NCI-H345 treated with DMSO at 0.1 percent for 48 hours (cell line): Measurements from ENCODE around the gene GABBR1.
A peak's percentile ranks its signal among the peaks of the same experiment; 100 is the strongest.
"Not testable (repeated sequence)": the region's sequence is repeated elsewhere in the genome, so short reads cannot be mapped to it uniquely, and the experiment has no call there.

Experiments used
- DNase-seq: peaks from one replicate; lab custom pipeline; 2025; ENCODE audit not compliant: unreplicated experiment; lab: John Stamatoyannopoulos, UW

GABBR1 gene

GRCh38 chr6:29632789-29633533 is at the start of gene GABBR1:
Gene GABBR1 (minus strand): TSS chr6:29633183. CDS start chr6:29632385, 798 bp downstream.
- DNase-seq = peak; percentile 63

- no peak for DNase-seq
Observed at GRCh38 chr6:29681811-29682210, 48.8 kb upstream of the GABBR1 start.

GRCh38 chr6:29680904-29681303 is 47.9 kb upstream of the GABBR1 start, which contains the start of gene ZFP57:
Gene ZFP57 (minus strand): TSS chr6:29681152. CDS start chr6:29677003, 4,149 bp downstream.
- no peak for DNase-seq

DNA sequence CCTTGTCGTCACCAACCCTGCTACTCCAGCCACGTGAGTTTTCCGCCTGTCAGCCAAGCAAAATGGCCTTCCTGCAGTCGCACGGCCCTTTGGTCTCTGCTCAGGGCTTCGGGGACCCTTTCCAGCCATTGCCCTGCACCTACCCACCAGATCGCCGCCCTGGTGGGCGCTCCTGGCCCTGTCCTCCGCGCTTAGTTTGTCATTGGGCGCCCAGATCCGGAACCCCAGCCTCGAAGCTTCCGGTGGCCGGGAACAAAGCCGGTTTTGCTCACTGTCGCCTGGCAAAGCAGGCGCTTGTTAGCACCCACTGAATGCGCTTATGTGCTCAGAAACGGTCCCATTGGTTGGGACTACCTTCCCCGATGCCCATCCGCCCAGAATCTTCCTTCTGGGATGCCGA is 47.4 kb upstream of the GABBR1 start:
- DNase-seq = no peak

DNA sequence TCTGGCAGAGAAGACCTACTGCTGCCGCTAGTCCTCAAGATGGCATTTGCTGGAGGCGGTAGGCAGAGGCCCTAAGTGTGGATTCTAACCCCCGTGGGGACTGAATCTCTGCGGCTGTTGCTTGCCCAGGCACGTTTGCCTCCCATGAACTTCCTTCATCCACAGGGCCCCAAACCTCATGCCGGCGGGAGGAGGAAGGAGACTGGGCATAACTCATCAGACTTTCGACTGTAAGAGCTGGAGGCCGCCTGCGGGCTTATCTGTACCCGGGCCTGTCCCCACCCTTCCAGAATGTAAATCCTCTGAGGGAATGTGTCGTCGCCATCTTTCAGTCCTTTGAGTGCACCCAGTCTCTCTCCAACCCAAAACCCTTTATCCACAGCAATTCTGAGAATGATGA is 47.0 kb upstream of the GABBR1 start:
- DNase-seq = no peak

- no peak for DNase-seq
Observed at GRCh38 chr6:29678114-29678513, 45.1 kb upstream of the GABBR1 start.

DNA sequence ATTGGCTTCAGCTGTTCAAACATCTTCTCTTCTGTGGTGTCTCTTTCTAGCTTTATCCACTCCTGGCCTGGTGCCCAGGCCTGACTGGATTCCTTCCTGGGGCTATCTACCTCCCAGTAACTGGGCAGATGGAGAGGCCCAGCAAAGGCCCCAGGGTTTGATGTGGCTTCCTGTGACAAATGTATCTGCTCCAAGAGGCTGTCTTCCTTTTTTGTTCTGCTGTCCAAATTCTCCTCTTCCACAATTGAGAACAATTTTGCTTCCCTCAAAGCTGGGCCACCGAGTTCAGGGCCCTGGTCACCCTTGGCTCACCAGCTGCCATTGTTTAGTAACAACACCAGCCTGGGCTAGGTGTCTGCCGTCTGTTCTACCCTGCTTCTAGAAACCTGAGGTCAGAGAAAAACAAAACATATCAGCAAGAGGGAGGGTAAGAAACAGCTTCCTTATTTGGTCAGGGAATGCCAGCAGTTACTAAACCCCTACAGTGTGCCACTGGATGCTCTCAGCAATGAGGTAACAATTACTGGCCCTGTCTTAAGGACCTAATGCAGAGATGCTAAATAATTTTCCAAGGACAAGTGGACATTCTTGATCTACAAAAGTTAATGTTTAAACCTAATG is 44.1 kb upstream of the GABBR1 start:
- DNase-seq = peak; percentile 77

DNA sequence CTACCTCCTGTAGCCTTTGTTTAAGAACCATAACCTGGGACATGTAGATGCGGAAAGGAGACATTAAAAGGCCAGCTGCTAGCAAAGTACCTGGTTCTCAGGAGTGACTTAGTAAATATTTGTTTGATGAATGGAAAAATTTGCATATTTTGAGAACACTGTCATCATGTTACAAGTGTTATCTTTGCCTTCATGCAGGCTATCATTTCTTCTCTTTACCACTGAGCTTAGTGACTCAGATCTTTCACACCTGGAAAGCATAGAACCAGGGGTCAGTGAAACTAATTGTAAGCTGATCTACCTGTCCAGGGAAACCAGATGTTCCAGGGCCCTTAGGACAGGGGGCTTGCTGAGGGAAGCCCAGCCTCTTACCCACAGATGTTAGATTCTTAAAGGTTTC is 42.6 kb upstream of the GABBR1 start:
- no peak for DNase-seq

GRCh38 chr6:29674008-29674407 is 41.0 kb upstream of the GABBR1 start:
- DNase-seq = no peak

- no peak for DNase-seq
Observed at GRCh38 chr6:29673161-29673560, 40.2 kb upstream of the GABBR1 start.

DNA sequence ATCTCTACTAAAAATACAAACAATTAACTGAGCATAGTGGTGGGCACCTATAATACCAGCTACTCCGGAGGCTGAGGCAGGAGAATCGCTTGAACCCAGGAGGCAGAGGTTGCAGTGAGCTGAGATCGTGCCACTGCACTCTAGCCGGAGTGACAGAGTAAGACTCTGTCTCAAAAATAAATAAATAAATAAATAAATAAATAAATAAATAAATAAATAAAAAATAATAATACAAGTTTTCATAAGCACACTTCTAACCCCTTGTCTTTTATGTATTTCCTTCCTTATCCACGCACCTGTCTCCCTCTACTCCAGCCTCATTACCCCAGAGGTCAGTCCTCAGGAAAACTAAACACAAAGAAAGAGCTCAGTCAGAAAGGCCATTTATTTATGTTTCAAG is 39.1 kb upstream of the GABBR1 start:
- DNase-seq = not testable (repeated sequence)

GRCh38 chr6:29671026-29671425 is 38.0 kb upstream of the GABBR1 start:
- no peak for DNase-seq

DNA sequence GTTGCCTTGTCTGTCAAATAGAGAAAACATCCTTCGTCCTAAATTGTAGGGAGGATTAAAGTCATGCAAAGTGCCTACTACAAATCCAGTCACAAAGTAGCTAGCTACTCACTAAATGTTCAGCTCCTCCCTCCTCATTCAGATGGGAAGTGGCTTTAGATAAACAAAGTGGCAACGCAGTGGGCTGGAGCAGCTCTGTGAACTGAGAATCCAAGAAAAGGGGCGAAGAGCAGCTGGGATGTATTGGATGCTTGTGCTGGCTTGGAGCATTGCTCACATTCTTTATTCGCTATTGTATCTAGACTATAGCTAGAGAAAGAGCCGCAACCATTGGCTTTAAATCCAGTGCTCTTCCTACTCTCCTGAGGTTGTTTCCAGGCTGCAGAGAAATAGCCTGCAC is 34.2 kb upstream of the GABBR1 start:
- no peak for DNase-seq

DNA sequence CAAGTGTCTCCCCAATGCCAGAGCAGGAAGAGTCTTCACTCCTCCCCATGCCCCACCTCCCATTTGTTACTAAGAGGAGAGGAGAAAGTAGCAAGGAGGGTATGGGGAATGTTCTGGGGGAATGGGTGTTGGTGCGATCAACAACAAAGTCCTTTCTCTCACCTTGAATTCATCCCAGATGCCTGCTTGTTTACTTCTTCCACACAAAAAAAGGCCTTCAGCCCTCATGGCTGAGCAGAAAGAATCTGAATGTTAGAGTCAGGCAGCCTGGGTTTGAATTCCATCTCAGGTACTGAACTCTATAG is 33.8 kb upstream of the GABBR1 start:
- DNase-seq = no peak

- no peak for DNase-seq
Observed at GRCh38 chr6:29665942-29666825, 33.2 kb upstream of the GABBR1 start.

DNA sequence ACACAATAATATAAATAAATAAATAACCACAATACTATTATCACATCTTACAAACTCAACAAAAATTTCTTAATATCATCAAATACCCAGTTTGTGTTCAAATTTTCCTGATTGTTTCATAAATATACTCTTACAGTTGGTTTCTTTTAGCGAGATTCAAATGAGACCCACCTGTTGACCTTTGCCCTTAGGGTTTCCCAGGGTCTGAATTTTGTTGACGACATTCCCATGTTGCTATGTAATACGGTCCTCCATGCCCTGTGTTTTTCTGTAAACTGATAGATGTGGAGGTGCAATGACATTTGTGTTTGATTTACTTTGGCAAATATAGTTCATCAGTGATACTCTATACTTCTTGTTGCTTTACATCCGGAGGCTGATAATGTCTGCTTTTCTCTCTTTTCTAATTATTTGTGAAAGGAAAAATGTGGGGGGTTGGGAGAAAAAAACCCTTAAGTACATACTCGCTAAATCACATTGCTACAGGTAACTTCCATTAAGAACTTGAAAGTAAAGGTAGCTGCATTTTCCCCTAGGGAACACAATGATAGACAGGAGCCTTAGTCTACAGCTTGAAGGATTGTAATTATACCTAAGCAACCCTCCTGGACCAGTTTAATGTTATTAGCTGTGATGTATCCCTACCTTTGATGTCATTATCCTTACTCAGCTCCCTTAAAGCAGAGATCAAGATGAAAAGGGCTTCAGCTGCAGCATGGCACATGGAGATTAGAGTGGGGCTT is 30.5 kb upstream of the GABBR1 start:
- DNase-seq = no peak

DNA sequence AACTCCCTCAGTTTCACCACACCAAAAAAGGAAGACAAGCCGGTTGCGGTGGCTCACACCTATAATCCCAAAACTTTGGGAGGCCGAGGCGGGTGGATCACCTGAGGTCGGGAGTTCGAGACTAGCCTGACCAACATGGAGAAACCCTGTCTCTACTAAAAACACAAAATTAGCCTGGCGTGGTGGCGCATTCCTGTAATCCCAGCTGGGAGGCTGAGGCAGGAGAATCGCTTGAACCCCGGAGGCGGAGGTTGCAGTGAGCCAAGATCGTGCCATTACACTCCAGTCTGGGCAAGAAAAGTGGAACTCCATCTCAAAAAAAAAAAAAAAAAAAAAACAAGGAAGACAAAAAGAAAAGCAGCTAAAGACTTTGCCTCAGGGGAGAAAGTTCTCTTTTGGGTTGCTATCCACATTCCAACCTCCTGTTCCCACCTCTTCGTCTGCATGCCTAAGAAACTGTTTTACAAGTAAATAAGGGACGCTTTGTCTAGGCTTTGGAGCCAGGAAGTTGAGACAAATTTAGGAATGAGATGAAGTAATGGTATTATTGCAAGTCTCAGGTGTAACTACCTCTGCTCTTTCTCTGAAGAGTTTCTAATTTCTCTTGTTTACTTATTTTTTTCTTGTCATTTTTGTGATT is 28.6 kb upstream of the GABBR1 start:
- not testable (repeated sequence) for DNase-seq

GRCh38 chr6:29661071-29661470 is 28.1 kb upstream of the GABBR1 start:
- DNase-seq = no peak

- no peak for DNase-seq
Observed at GRCh38 chr6:29656798-29657197, 23.8 kb upstream of the GABBR1 start, which contains the start of gene MOG. Gene MOG (plus strand): TSS chr6:29657092. CDS start chr6:29657210, 118 bp downstream.

DNA sequence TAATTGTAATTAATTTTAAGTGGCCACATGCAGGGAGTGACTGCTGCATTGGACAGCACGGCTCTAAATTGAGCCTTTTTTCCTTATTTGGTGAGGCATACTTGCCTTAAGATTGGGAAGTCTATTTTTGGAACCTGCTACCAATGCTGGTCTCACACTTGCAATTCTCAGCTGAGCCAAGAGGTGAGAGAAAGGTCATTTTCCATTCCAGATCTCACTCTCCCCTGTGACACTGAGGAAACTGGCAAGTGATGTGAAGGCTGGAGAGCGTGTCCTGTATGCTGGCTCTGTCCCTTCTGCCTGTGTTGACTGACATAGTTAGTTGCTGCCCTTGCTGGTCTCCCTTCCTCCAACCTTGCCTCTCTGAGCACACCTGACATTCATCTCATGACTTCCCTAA is 23.2 kb upstream of the GABBR1 start:
- no peak for DNase-seq

- no peak for DNase-seq
Observed at GRCh38 chr6:29655658-29656057, 22.7 kb upstream of the GABBR1 start.
